ENCODE results near the gene TSPAN18.

The TSPAN18 gene, protein sequence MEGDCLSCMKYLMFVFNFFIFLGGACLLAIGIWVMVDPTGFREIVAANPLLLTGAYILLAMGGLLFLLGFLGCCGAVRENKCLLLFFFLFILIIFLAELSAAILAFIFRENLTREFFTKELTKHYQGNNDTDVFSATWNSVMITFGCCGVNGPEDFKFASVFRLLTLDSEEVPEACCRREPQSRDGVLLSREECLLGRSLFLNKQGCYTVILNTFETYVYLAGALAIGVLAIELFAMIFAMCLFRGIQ

DNA sequence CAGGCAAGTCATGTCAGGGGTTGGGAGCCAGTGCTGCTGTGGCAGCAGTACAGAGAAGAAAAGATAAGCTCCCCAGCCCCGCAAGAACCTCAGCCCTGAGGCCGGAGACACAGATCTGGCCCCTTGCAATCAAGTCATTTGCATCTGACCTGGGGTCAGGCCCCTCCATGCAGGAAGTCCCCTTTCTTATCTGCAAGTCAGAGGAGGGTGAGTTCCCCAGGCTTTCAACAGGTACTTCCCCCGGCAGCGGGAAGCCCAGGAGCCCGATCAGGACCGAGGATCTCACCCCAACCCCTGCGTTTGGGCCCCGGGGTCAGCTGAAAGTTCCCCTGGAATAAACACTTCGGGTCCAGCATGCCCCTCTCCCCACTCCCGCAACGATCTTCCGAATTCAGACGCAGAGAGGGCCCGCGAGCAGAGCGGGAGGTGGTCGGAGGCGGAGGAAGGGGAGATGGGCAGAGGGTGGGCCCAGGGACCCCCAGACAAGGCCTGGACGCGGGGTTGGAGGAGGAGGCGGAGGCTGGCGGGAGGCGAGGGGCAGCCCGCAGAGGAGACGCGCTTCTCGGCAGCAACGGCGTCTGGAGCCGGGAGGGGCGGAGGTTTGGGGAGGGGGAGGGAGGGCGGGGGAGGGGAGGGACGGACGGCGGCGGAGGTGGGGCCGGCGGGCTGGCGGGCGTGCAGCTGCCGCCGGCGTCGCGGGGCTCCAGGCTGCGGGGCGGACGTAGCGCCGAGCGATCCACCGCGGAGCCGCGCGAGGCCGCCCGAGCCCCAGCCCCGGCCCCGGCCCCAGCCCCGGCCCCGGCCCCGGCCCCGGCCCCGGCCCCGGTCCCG is at the start of gene TSPAN18:
TSPAN18 (plus strand) TSS at position 680 of the 831 bp plus-strand sequence. CDS start 179,455 bp downstream, outside the sequence.
- DNase-seq = no peak

DNA sequence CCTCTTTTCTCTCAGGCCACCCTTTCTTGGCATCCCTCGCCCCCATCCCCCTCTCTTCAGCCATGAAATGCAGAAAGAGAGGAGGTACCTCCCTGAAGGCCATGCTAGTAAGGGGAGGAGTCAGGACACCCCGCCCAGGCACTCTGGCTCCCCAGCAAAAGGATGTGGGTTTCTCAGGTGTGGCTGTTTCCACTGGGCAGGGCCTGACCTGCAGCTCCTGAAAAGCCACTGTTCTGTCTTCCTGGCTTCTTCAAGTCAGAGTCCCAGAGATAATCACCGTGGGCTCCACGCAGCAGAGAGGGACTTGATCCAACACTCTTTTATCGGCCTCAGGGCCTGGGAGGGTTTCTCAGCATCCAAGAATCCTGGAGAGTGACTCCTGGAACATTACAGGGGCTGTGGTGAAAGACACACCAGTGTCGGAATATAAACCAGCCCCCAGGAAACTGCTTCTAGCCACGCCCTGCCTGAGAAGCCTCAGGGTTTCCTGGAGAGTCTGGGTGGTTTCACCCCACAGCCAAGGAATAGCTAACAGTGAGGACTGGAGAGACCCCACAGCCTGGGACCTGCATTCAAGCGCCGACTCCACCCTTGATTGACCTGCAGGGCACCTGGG is 45.7 kb upstream of the TSPAN18 start:
- no peak for DNase-seq

DNA sequence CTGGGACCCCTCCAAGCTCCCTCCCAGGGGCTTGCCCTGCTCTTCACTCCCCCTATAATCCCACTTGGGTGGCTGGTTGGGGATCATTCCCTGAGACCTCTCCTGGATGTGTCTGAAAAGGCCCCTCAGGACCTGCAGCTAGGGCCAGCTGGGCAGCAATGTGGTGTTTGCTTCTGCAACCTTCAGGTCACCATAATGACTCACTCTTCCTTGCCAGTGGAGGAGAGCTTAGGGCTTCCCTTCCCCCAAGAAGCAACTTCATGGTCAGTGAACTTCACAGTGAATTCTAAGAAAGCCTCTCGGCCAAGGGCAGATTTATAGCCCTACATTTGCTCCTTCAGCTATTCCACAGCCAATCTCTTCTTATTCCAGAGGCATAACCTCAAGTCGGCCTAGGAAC is 45.1 kb upstream of the TSPAN18 start:
- DNase-seq = peak in 1 of 2 experiments; percentile 9

DNA sequence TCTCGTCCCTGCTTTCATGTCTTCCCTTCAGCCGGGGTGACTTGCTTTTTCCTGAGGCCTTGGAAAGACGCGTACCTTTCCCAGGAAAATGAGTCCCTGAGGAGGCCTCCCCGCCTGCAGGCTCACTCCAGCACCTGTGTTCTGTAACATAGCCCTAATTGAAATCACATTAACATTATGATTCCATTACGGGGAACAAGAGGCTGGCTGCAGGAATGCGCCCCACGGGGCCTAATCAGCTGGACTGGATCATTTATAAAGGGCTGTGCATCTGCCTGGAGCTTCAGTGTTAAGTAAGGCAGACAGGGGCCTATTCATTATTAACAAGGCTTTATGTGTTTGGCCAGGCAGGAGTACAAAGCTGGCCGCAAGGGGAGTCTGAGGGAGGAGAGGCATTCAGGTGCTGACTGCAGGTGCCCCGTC is 41.9 kb upstream of the TSPAN18 start:
- DNase-seq = no peak

DNA sequence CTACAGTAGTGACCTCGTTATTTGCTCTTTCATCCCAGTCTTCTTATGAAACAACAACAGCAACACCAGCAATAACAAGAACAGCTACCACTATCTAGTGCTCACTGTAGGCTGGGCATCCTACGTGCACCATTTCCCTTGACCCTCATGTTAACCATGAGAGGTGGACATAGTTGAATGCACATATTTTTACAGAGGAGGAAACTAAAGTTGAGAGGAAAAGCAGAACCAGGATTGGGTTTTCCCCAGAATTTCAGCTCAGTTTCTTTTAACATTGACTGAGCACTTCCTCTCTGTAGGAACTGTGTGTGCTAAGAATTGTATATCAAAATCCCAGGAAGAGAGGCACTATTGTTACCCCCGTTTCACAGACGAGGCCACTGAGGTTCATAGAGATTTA is 39.4 kb upstream of the TSPAN18 start:
- DNase-seq = no peak

DNA sequence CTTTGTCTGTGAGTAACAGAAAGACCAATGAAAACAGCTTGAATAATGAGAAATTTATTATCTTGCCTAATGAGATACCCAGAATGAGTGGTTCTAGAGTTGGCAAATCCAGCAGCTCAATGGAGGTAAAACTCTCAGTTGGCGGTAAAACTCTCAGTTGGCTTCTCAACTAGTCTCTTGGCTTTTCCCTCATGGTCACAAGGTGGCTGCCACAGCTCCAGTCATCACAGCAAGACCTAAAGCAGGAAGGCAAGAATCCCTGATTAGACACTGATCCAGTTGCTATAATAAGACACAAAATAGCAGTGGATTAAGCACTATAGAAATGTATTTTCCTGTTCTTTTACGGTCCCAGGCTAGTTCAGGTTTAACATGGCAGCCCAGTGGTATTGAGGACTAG is 37.5 kb upstream of the TSPAN18 start:
- DNase-seq = no peak

DNA sequence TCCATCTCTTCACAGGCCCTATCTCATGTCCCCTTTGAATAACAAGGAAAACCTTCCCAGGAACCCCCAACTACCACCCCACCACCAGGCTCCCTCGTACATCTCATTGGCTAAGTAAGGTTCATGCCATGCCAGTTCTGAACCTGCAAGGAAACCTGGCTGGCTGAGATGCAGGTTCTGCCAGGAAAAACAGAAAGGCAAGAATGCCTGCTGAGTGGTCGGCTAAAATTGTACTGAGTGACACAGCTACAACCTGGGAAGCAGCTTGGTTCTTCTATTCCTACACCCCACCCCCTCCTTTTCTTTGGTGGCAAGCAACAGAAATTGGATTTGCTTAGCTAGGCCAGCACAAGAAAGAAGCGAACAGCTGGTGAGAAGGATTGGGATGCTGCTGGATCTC is 36.1 kb upstream of the TSPAN18 start:
- DNase-seq = no peak

DNA sequence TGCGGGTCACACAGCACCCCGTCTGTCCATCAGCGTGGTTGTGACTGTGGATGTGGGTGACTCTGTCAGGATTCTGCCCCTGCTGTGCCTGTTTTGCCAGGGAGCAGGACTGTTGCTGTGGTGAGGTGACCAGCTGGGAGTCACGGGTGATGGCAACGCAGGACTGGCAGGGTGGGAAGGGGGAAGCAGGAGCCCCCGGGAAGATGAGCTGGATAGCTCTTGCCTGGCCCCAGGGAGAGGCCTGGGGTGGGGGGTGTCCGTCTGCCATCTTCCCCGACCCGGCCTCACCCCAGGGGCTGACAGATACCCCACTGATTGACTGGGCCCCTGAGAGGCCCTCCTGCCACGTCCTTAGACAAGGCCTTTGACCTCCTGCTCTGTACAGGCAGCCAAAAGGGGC is 34.3 kb upstream of the TSPAN18 start:
- DNase-seq = no peak

DNA sequence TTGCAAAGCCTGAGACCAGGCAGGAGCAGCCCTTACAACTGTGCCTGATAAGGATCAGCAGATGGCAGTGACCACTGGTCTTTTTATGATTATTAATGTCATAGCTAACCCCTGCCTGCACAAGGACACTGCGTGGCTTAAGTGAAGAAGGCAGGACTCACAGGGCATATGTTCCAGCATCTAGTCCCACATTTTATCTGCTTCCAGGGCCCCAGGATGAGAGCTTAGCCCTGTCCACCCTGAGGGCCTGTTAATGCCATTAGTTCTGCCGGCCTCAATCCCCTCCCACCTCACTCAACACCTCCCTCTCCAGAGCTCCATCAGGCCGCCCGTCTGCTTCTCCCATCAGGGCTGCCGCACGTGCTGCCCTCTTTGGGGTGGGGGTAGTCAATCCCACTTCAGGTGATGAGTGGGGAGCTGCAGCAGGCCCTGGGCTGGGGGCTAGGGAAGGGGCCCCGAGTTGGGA is 33.1 kb upstream of the TSPAN18 start:
- no peak for DNase-seq

DNA sequence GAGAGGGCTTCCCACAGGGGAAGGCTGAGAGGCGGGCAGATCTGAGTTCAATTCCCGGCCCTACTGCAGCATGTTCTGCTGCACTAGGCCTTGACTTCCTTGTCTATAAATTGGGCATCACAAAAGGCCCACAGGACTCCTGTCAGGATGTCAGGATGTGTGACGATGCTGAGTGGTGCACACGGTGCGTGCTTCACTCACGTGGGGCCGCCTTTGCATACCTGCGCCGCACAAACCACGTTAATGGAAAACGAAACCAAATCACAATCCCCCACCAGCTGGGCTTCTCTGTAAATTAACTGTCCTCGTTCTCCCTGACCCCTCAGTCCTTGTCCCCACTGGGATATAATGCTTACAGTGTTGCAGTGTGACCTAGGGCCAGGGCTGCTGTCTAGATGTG is 32.3 kb upstream of the TSPAN18 start:
- DNase-seq = no peak

DNA sequence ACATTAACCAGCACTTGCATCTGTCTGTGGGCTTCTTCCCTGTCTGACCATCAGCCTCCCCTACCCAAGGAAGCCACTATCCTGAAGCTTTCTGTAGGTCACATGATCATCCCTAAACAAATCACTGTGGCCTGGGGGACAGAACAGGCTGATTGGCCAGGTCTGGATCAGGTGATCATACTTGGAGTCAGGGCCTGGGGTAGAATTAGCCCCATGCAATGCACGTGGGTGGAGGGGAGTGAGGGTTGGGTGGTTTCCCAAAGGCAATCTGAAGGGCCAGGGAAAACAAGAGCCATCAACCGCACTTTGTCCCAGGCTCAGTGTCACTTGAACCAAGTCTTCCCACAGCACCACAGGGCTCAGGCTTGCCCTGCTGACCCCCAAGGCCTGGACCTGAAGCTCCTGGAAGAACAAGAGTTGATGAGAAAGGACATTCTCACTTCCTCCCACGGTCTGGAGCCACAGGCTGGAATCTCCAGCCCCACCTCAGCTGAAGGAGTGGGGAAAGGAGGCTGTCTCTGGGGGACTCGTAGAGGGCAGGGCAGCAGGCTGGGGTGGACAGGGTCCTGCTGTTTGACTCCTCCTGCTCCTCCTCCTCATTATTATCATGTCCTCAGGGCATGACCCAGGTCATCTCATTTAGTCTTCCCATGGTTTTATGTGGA is 31.5 kb upstream of the TSPAN18 start:
- no peak for DNase-seq

DNA sequence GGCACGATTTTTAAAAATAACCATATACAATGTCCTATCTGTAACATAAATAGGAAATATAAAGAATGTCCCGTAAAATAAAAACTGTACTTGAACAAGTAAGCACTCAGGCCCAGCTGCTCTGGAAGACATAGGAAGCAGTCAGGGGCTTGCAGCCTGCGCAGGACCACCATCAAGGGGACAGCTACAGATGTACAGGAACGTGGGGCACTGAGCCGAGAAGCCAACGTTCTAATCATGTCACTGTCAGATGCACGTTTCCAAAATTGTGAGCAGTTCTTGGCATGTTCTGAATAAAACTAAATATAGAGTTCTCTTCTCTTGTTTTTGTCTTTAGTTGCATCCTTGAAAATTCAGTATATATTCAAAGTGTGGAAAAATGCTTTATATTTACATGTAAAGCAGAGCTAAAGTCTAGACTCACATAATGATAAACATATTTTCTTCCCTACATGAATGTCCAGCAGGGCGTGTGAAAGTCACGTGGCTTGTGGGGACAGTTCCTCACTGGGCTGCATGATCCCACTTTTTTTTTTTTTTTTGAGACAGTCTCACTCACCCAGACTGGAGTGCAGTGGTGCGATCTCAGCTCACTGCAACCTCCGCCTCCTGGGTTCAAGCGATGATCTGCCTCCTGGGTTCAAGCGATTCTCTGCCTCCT is 28.4 kb upstream of the TSPAN18 start:
- no peak for DNase-seq

DNA sequence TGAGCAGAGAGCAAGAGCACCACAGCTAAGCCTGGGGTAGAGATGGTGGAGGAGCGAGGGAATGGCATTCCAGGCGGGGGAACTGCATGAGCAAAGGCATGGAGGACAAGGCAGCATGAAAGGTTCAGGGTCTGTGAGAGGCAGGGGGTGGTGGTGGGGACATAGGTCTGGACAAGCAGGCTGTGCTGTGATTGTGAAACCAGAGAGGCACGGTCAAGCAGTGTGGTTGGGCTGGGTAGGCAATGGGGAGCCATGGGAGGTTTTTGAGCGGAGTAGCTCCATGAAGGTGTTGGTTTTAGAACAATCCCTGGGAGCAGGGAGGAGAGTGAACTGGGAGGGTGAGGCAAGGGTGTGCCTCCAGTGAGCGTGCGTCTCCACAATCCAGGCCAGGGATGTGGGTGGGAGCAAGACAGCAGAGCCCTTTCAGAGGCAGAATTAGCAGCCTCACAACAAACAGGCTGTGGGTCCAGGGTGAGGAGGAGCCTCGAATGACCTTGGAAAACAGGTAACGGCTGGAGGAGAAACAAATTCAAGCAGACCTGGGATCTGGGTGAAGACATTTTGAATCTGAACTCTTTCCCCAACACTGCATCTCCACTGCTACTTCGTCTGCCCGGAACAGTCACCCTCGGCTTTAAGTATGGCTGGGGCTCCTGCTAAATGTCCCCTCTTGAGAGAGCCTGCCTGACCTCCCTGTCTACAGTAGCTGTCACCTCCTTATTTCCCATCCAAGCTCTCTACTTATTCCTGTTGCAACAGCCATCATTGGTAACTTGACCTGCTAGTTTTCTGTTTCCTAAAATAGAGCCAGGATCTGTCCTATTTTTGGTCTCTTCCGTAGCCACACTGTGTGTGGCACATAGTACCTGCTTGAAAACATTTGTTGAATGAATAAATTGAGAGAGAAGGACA is 27.0 kb upstream of the TSPAN18 start:
- no peak for DNase-seq

DNA sequence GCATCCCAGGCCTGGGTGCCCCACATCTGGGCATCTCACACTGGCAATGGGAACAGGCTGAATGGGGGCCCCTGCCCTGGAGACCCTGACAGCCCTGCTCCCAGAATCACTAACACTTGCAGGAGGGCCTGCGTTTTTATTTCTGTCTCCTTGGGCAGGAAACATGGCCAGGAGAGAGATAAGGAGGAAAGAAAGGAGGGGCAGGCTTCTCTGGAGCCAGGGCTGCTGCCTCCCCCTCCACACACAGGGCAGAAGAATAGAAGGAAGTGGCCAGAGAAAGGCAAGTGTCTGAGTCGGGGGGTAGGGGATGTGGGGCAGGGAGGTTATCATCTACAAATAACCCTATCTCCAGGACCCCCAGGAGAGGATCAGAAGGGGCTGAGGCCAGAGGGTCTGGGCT is 25.5 kb upstream of the TSPAN18 start:
- DNase-seq = no peak

DNA sequence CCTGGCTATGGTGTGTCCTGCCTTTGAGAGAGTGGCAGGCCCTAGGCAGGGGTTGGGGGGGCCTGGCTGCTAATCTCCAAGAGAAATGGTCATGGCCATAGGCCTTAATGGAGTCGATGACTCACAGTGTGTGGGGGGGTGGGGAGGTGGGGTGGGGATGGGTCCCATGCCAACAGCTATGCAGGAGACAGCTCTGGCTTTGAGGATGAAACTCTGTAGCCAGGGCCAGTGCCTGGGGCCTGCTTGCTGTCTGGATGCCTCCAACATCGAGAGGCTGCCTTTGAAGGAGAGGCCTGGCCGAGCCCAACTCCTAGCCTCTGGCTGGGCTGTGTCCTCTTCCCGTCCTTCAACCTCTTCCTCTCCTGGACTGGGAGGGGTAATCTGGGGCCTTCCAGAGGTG is 23.9 kb upstream of the TSPAN18 start:
- no peak for DNase-seq

DNA sequence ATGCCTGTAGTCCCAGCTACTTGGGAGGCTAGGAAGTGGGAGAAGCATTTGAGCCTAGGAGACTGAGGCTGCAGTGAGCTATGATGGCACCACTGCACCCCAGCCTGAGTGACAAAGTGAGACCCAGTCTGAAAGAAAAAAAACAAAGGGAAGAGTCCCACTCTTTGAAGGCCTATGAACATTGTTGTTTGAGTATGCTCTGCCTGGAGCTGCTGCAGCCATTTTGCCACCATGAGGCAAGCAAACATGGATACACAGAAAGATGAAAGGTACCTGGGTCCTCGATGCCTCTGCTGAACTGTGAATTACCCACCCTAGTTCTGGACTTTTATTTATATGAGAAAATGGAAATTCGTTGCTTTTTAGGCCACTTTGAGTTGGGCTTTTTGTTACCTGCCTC is 19.7 kb upstream of the TSPAN18 start:
- DNase-seq = no peak

DNA sequence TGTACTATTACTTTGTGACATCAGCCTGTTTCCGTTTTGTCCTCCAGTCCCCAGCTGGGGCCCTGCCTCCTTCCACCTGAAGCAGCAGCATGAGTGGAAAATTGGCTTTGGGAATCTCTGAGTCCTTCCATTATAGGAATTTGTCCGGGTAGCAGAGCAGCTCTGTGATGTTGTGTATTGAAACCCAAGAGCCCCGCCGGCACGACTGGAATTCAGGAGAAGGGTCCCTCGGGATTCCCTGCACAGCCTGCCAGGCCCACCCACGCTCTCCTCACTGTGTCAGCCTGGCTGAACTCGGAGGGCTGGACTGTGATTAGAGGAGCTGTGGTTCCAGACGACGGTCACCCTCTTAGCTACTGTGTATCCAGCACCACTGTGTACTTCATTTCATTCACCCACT is 18.8 kb upstream of the TSPAN18 start:
- no peak for DNase-seq

DNA sequence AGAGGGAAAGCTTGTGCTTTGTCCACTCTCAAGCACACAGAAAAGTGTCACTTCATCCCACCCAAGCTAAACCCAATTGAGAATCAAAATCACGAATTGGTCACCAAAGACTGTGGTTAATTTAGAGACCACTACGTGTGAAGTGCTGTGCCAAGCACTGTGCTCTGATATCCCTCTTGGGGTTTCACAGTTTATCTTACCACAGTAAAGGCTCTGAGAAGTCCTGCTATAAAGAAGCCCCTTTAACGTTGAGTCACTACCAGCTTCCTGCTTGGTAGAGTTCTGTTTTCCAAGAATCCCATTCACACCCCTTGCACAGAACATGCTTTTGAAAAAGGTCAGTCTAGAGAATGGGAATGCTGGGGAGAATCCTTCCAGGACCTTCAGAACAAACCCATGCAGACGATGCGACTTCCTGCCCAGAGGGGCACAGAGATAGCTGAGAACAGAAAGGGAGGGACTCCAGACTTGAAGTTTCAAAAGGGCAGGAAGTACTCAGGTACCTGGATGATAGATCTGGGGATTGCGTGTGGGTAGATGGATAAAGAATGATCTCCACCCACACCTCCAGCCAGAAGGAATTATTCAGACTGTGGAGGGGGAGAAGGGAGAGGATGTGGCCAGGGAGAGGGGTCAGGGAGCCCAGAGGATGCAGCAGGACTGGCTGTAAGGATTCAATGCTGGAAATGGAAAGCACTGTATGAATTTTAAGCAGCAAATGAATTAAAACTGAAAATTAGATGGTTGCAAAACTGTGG is 18.1 kb upstream of the TSPAN18 start:
- DNase-seq = no peak

DNA sequence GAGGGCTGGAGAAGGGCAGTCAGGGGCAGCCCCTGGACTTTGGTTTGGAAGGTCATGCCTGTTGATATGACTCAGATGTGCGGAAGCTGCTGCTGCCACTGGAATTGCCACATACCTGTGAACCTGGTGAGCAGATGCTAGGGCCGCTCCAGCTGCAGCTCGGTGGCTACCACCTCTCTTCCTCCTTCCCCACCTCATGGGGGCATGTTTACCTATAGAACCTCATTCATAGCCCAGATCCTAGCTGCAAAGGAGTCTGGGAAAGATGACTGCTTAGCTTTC is 17.5 kb upstream of the TSPAN18 start:
- DNase-seq = no peak

DNA sequence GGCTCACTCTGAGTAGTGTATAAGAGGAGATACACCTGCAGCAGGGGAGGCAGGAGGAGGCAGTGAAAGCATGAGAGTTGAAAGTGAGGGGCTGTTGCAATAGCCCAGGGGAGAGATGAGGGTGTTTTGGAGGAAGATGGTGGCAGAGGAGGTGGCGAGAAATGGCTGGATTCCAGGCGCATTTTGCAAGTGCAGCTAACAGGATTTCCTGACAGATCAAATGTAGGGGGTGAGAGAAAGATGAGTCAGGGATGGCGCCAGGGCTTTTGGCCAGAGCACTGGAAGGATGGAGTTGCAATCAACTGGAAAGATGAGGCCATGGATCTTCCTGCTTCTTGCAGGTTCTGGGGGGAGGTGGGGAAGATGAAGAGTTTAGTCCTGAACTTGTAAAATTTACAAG is 16.8 kb upstream of the TSPAN18 start:
- peak; percentile 56 to 69 for DNase-seq

DNA sequence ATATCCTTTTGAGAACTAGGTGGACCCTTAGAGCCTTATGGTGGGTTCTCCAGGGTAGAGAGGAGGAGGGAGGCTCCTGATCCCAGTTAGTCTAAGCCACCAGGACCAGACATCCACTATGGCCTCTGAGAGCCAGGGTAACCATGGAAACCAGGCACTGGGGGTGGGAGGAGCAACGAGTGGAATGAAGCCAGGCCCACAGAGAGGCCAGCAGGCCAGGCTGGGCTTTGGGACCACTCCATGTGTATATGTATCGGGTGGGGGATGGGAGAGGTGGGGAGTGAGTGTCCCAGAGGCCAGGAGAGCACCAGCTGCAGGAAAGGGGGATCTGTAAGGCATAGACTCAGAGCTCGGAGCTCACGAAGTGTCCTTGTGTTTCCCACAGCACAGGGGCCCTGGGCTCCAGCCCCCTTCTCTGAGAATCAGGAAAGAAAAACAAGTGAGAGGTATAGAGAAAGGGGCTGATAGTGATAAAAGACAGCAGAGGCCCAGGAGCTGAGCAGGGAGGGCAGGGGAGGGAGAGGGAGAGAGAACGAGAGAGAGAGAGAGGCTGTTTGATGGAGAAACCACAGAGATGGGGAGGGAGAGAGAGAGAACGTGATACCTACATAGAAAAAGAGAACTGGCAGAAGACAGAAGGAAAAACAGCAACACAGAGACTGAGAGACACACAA is 15.5 kb upstream of the TSPAN18 start:
- DNase-seq = no peak
